Fibroblast of gingiva (primary cell): ENCODE results near the gene ARRDC5.
"Not testable (repeated sequence)": the region's sequence is repeated elsewhere in the genome, so short reads cannot be mapped to it uniquely, and the experiment has no call there.

ENCODE experiments used
- DNase-seq: peaks from one replicate; pipeline ENCODE4 v3.0.0-alpha.2; 2011; ENCODE audit warnings: low read depth

Gene ARRDC5

GRCh38 chr19:4868286-4868834 is 34.3 kb downstream of the ARRDC5 start:
- no peak for DNase-seq

DNA sequence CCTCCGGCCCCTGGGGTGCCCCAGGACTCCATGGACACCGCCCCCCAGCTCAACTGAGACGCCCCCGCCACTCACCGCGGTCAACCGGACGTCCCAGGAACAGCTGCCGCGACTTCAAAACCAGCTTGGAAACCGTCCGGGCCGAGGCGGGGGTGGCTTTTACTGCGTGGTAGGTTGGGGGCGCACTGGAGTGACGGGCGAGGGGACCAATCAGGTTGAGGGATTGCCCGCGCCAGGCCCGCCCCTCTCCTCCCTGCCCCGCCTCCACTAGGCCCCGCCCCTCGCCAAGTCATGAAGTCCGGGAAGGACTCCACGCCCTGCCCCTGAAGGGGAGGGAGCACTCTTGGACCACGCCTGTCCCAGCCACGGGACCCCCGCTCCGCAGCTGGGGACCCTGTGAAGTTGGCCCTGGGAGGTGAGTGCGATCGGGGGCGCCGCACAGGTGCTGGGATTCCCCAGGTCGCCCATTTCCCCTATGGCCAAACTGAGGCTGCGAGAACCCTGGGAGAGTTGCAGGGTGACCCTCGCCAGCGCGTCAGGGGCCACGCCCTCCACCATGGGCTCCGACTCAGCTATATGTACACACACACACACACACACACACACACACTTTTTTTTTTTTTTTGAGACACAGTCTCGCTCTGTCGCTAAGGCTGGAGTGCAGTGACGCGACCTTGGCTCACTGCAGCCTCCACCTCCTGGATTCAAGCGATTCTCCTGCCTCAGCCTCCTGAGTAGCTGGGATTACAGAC is 35.0 kb downstream of the ARRDC5 start, which contains the start of gene PLIN3:
TSS of gene PLIN3 (minus strand) at position 134 of the 752 bp plus-strand sequence. CDS start 6,273 bp downstream, outside the sequence.
- DNase-seq = peak; percentile 96

DNA sequence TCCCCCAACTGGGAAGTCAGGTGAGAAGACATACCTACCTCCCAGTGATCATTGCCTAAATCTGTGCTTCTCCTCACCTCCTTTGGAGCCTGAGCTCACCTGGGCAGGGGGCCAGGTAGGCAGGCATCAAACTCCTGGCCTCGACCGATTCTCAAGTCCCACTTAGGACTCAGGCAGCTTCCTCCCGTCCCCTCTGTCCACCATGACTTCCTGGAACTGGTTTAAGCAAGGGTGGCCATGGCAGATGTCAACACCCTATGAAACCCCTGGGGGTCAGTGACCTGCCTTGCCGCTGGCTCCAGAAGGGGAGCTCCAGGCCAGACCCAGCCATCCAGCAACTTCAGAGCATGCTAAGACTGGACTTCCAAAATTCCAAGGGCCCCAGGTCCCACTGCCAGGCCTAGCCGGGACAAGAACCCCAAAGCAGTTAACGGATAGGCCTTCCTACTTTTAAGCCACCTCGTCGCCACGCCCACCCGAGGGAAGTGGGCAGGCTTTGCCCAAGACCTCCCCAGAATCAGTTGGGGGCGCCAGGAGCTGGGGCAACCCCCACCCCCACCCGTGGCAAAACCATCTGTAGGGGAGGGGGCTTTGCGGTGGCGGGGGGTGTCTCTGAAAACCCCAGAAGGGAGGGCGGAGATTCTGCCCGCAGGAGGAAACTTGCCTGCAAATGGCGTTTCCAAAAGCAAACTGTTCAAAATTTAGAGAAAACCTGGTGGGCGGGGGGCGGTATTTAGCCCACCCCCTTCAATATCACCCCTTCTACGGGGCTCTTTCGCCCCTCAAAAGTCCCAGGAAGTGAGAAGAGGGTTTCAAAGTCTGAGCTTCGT is 35.9 kb downstream of the ARRDC5 start:
- DNase-seq = peak; percentile 51

- DNase-seq = no peak
These were observed 41.5 kb downstream of the ARRDC5 start for GRCh38 chr19:4861147-4861546.

DNA sequence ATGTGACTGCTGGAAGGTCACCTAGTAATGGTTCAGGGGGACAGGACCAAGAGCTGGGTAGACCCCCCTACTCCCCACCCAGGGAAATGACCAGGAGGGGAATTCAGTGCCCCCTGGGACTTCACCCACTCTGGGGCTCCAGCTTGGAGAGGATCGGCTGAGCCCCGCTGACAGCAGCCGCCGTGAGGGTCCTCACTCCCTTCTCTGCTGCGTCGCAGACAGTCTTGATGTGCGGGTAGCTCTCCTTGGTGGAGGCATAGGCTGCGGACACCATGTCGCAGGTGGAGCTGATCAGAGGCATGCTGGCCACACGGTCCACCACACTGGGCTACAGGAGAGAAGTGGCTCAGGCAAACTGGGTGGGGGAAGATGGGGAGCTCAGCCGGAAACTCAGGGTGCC is 43.0 kb downstream of the ARRDC5 start:
- no peak for DNase-seq

DNA sequence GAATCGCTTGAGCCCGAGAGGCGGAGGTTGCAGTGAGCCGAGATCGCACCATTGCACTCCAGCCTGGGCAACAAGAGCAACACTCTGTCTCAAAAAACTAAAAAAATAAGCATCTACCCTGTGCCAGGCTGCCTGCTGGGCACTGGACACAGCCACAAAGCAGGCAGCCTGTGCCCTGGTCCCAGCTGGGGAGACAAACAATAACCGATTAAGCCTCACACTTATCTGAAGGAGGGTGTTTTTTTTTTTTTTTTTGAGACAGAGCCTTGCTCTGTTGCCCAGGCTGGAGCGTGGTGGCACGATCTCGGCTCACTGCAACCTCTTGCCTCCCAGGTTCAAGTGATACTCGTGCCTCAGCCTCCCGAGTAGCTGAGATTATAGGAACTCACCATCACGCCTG is 46.2 kb downstream of the ARRDC5 start:
- DNase-seq = not testable (repeated sequence)

DNA sequence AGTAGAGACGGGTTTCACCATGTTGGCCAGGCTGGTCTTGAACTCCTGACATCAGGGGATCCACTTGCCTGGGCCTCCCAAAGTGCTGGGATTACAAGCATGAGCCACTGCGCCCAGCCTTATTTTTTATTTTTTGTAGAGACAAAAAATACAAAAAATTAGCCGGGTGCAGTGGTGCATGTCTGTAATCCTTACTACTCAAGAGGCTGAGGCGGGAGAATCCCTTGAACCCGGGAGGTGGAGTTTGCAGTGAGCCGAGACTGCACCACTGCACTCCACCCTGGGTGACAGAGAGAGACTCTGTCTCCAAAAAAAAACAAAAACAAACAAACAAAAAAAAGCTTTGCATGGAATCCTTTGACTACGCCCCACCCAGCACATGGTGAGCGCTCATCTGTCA is 49.2 kb downstream of the ARRDC5 start:
- not testable (repeated sequence) for DNase-seq

GRCh38 chr19:4852484-4852883 is 50.2 kb downstream of the ARRDC5 start:
- DNase-seq = no peak

DNA sequence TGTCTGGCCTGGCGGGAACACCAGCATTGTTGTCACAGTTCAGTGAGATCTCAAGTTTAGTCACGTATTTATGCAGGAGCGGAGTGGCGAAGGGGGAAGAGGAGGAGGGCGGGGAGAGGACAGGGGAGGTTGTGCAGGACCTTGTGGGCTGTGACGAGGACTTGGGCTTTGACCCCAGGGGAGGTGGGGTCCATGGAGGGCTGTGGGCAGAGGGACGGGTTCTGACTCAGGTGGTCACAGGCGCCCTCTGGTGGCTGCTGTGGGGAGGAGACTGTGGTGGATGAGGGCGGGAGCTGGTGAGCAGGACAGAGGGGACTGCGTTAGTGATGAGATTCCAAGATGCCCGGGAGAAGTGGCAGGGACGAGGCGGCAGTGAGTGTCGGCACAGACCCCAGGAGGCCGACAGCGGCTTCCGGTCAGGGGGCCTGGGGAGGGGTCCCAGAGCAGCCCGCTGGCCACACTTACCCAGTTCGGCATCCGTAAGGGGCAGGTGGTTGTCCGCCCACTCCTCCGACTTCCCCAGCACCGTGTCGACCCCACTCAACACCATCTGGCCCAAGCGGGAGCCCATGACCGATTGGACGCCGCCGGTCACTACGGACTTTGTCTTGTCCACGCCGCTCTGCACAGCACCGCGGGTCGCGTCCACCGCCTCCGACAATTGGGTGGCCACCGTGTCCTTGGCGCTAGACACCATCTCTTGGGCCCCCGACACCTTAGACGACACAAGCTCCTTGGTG is 51.0 kb downstream of the ARRDC5 start:
- peak; percentile 33 for DNase-seq

- DNase-seq = no peak
These were observed 53.7 kb downstream of the ARRDC5 start for GRCh38 chr19:4849019-4849418.

GRCh38 chr19:4847190-4847973 is 55.3 kb downstream of the ARRDC5 start:
- DNase-seq = no peak

DNA sequence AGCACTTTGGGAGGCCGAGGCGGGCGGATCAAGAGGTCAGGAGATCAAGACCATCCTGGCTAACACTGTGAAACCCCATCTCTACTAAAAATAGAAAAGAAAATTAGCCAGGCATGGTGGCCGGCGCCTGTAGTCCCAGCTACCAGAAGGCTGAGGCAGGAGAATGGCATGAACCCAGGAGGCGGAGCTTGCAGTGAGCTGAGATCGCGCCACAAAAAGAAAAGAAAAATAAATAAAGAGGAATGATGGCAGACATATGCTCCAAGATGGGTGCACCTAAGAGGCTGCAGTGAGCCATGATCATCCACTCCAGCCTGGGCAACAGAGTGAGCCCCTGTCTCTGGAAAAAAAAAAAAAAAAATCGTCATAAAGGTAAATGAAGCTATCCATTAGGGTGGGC is 56.7 kb downstream of the ARRDC5 start:
- peak; percentile 38 for DNase-seq

- DNase-seq = peak; percentile 75
These were observed 58.1 kb downstream of the ARRDC5 start for GRCh38 chr19:4844348-4845179.

DNA sequence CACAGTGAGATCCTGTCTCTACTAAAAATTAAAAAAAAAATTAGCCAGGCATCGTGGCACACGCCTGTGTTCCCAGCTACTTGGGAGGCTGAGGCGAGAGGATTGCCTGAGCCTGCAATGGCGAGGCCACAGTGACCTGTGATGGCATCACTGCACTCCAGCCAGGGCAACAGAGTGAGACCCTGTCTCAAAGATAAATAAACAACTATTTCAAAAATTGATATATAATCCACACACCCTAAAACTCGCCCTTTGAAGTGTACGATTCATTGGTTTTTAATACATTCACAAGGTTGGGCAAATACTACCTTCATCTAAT is 59.1 kb downstream of the ARRDC5 start:
- no peak for DNase-seq
